B cell (primary cell): Measurements from ENCODE around the gene ERBB4. TPM values are rescaled to one million over a fixed set of nuclear protein-coding genes. Genes with fewer than 3 reads are reported as not detected.

Source experiments
- ATAC-seq: fragments of 200-7000 bp; cut with Tn5 transposase; one replicate; pipeline ENCODE4 v1.10.0; 2021; ENCODE audit warnings: low read depth, mild to moderate bottlenecking, moderate number of reproducible peaks, moderate library complexity
- CTCF ChIA-PET: fragments of 350-600 bp; sonication (Branson Sonifier 250); formaldehyde crosslinking; loops from one replicate; lab custom pipeline; 2021; ENCODE audit warnings: antibody characterized with exemption, inconsistent platforms; lab: Charles Lee
- POLR2A ChIA-PET: fragments of 350-600 bp; sonication (Branson Sonifier 250); formaldehyde crosslinking; loops from one replicate; lab custom pipeline; 2021; ENCODE audit warnings: antibody characterized with exemption; lab: Charles Lee
- DNase-seq: peaks from one replicate; pipeline ENCODE4 v3.0.0; 2013
- H2AFZ ChIP-seq: 2 replicates; pipeline ENCODE4 v1.6.1; 2012; ENCODE audit warnings: mild to moderate bottlenecking, low read depth, low read length; ENCODE audit not compliant: insufficient read depth, poor library complexity, severe bottlenecking
- H3K27ac ChIP-seq, 2 donors: 1 replicate in 1 of 2; 2 replicates in 1 of 2; pipeline ENCODE4 v1.5.1; 2012 to 2013; ENCODE audit warnings: low read length in 2 of 2, mild to moderate bottlenecking in 2 of 2, moderate library complexity in 1 of 2
- H3K27me3 ChIP-seq, 4 experiments: fragments of 200-600 bp in 1 of 4; sonication (generic) in 1 of 4; replicated peaks in 1 of 4; 1 replicate in 2 of 4; 2 replicates in 2 of 4; pipeline versions ENCODE4 v1.6.1 to v1.7.0; 2013 to 2016; ENCODE audit warnings: low read length in 3 of 4, mild to moderate bottlenecking in 2 of 4, mixed read lengths in 1 of 4, moderate library complexity in 1 of 4; ENCODE audit not compliant: insufficient read depth in 4 of 4, control insufficient read depth in 3 of 4; ENCODE audit errors: control extremely low read depth in 1 of 4
- H3K36me3 ChIP-seq, 2 experiments: replicated peaks in 1 of 2; 1 replicate in 1 of 2; 2 replicates in 1 of 2; pipeline versions ENCODE4 v1.6.1 to v1.7.1; 2013; ENCODE audit warnings: low read length in 1 of 2; ENCODE audit not compliant: insufficient read depth in 2 of 2, control insufficient read depth in 1 of 2; ENCODE audit errors: control extremely low read depth in 1 of 2, extremely low read depth in 1 of 2
- H3K4me1 ChIP-seq, 2 donors: fragments of 200-600 bp in 1 of 2; sonication (generic) in 1 of 2; 1 replicate in 1 of 2; 2 replicates in 1 of 2; pipeline versions ENCODE4 v1.5.1 to v1.6.1; 2013 to 2017; ENCODE audit warnings: low read length in 2 of 2; ENCODE audit not compliant: control insufficient read depth in 2 of 2, insufficient read depth in 2 of 2
- H3K4me2 ChIP-seq: replicated peaks from 2 replicates; pipeline ENCODE3; 2012; ENCODE audit warnings: mild to moderate bottlenecking, low read depth, low read length; ENCODE audit not compliant: poor library complexity, severe bottlenecking
- H3K4me3 ChIP-seq, 5 experiments: fragments of 200-600 bp in 1 of 5; sonication (generic) in 1 of 5; 1 replicate in 3 of 5; 2 replicates in 2 of 5; pipeline versions ENCODE4 v1.5.1 to v1.7.0; 2011 to 2016; ENCODE audit warnings: low read length in 4 of 5, mild to moderate bottlenecking in 4 of 5, low read depth in 2 of 5, control low read depth in 1 of 5, moderate library complexity in 1 of 5; ENCODE audit not compliant: insufficient read depth in 1 of 5; ENCODE audit errors: control extremely low read depth in 1 of 5, extremely low read depth in 1 of 5
- H3K79me2 ChIP-seq: fragments of 200-600 bp; sonication (generic); one replicate; pipeline ENCODE4 v1.6.0; 2016; ENCODE audit warnings: low read length; ENCODE audit not compliant: control insufficient read depth, insufficient read depth
- H3K9ac ChIP-seq: fragments of 200-600 bp; sonication (generic); 2 replicates; pipeline ENCODE4 v1.6.1; 2017; ENCODE audit warnings: mild to moderate bottlenecking, low read length, moderate library complexity
- H3K9me3 ChIP-seq, 3 donors: one replicate each; pipeline versions ENCODE4 v1.6.1 to v1.7.1; 2013; ENCODE audit warnings: low read length in 2 of 3; ENCODE audit not compliant: control insufficient read depth in 2 of 3, insufficient read depth in 1 of 3; ENCODE audit errors: control extremely low read depth in 1 of 3
- H4K20me1 ChIP-seq: 2 replicates; pipeline ENCODE4 v1.6.0; 2012; ENCODE audit warnings: mild to moderate bottlenecking, low read length; ENCODE audit not compliant: insufficient read depth, control insufficient read depth, poor library complexity, severe bottlenecking
- H3K27ac Mint-ChIP-seq: one replicate; pipeline ENCODE4 v1.8.0; 2021; ENCODE audit warnings: mixed read lengths
- H3K27me3 Mint-ChIP-seq: one replicate; pipeline ENCODE4 v1.8.0; 2021; ENCODE audit warnings: mixed read lengths
- H3K4me1 Mint-ChIP-seq: one replicate; pipeline ENCODE4 v1.8.0; 2021; ENCODE audit warnings: mixed read lengths
- H3K4me3 Mint-ChIP-seq: one replicate; pipeline ENCODE4 v1.8.0; 2021; ENCODE audit warnings: mixed read lengths
- H3K9me3 Mint-ChIP-seq: one replicate; pipeline ENCODE4 v1.8.0; 2022; ENCODE audit warnings: mixed read lengths; ENCODE audit not compliant: insufficient read depth
- EZH2 ChIP-seq: IDR thresholded peaks from 2 replicates; pipeline ENCODE4 v1.6.1; 2012; ENCODE audit warnings: borderline replicate concordance, low read depth, mild to moderate bottlenecking, moderate library complexity, low read length; ENCODE audit not compliant: insufficient read depth, poor library complexity, severe bottlenecking
- WGBS: methylation state at CpG from one replicate; pipeline ENCODE4 v1.1.5; 2013; ENCODE audit warnings: missing lambda C conversion rate; ENCODE audit not compliant: insufficient coverage; 5-methylcytosine and 5-hydroxymethylcytosine counted together
- intact Hi-C: fragments of 100-400 bp; cut with micrococcal nuclease; formaldehyde crosslinking; loops from one replicate; pipeline ENCODE4 v1.10.0; 2022
- polyA plus RNA-seq: library from polyadenylated mRNA; depleted of rRNA; stranded (reverse); fragments of >200 nt; gene quantifications from 2 replicates; pipeline ENCODE4 v1.2.3, GENCODE V29; 2012
- total RNA-seq, 2 donors: library from RNA; stranded (reverse); fragments of 120-200 nt in 1 of 2; gene quantifications; 1 replicate in 1 of 2; 2 replicates in 1 of 2; pipeline versions ENCODE4 v1.2.3 to v1.2.4, GENCODE V29; 2013 to 2022
- TF ChIP-seq, protein P1 (sequence below): fragments of 200-600 bp; IDR thresholded peaks from one replicate; pipeline ENCODE4 v1.8.0; 2022; ENCODE audit warnings: antibody characterized with exemption, mild to moderate bottlenecking

ERBB4 gene
- total and polyA plus RNA-seq, 2 donors (not counting 1 experiment from before 2014, with no cell fraction given): not detected

DNA sequence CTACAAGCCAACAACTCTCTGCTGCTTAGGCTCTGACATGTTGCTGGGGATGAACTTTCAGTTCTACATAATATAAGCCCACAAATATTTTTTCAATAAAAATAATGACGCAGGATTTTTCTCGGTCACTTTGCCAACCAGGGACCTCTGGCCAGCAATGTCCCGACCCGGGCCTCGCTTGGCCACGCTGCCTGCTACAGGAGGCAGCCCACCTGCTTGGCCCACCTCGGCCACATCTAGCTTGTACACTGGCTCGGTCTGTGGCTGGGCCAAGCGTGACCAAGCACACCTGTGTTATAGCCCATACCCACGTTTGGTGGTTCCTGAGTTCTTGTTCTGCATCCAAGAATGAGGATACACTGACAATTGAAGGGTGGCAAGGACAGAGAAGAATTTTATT lies 1208.7 kb downstream of the ERBB4 start:
- H3K4me3 Mint-ChIP-seq: no peak overlapping the region
- H2AFZ ChIP-seq: no peak overlapping the region
- H3K79me2 ChIP-seq: no peaks in the 10 kb centered on the region
- no peaks in the 10 kb centered on the region for H3K4me1 ChIP-seq
- no peaks in the 10 kb centered on the region for H3K27me3 ChIP-seq
- ATAC-seq (no peak), DNase-seq (no peak)
- peaks cover 0 to 6% (median 0%) of the 10 kb centered on the region in 3 donors for H3K9me3 ChIP-seq
- no peak overlapping the region for H3K27ac ChIP-seq
- no peaks in the 10 kb centered on the region for H3K27me3 Mint-ChIP-seq
- H3K36me3 ChIP-seq: no peaks in the 10 kb centered on the region
- TF ChIP-seq EZH2: no peak
- TF ChIP-seq, protein P1, sequence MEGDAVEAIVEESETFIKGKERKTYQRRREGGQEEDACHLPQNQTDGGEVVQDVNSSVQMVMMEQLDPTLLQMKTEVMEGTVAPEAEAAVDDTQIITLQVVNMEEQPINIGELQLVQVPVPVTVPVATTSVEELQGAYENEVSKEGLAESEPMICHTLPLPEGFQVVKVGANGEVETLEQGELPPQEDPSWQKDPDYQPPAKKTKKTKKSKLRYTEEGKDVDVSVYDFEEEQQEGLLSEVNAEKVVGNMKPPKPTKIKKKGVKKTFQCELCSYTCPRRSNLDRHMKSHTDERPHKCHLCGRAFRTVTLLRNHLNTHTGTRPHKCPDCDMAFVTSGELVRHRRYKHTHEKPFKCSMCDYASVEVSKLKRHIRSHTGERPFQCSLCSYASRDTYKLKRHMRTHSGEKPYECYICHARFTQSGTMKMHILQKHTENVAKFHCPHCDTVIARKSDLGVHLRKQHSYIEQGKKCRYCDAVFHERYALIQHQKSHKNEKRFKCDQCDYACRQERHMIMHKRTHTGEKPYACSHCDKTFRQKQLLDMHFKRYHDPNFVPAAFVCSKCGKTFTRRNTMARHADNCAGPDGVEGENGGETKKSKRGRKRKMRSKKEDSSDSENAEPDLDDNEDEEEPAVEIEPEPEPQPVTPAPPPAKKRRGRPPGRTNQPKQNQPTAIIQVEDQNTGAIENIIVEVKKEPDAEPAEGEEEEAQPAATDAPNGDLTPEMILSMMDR: no peak
- no peak overlapping the region for H3K9ac ChIP-seq
- ChIA-PET POLR2A (no interaction called here), CTCF (no interaction called here)
- no peaks in the 10 kb centered on the region for H4K20me1 ChIP-seq
- intact Hi-C loops: no loop called here
- no peaks in the 10 kb centered on the region for H3K4me1 Mint-ChIP-seq
- 90% methylated on average over 10 of the region's 10 CpGs for WGBS
- H3K4me3 ChIP-seq: no peak overlapping the region
- no peaks in the 10 kb centered on the region for H3K9me3 Mint-ChIP-seq
- H3K27ac Mint-ChIP-seq: no peak overlapping the region
- no peak overlapping the region for H3K4me2 ChIP-seq

- Histone ChIP-seq H3K36me3 (no peaks in the 10 kb centered on the region), H3K4me1 (no peaks in the 10 kb centered on the region), H3K4me3 (no peak overlapping the region), H4K20me1 (no peaks in the 10 kb centered on the region), H3K79me2 (no peaks in the 10 kb centered on the region), H3K9ac (no peak overlapping the region), H3K27ac (no peak overlapping the region), H3K27me3 (no peaks in the 10 kb centered on the region), H2AFZ (no peak overlapping the region), H3K4me2 (no peak overlapping the region), H3K9me3 (peaks cover 0 to 6% (median 0%) of the 10 kb centered on the region in 3 donors)
- CTCF ChIA-PET: no interaction called here
- no CpG with 5 or more reads among the region's 4 CpGs for WGBS
- intact Hi-C loops: no loop called here
- POLR2A ChIA-PET: no interaction called here
- Mint-ChIP-seq H3K27me3 (no peaks in the 10 kb centered on the region), H3K9me3 (no peaks in the 10 kb centered on the region), H3K4me1 (no peaks in the 10 kb centered on the region), H3K4me3 (no peak overlapping the region), H3K27ac (no peak overlapping the region)
- ATAC-seq: no peak
- DNase-seq: no peak
- no peak for TF ChIP-seq EZH2
- TF ChIP-seq, protein P1: no peak
These were observed 1209.2 kb downstream of the ERBB4 start for GRCh38 chr2:211329421-211329820.
